WTC11 (cell line): ENCODE results near the gene RAD9B. TPM values are rescaled to one million over a fixed set of nuclear protein-coding genes. Genes with fewer than 3 reads are reported as not detected.

Experiments used
- ATAC-seq: fragments of 200-7000 bp; cut with Tn5 transposase; 2 replicates; pipeline ENCODE4 v1.10.0; 2021; ENCODE audit warnings: mild to moderate bottlenecking, moderate library complexity
- CTCF ChIA-PET: fragments of 300-600 bp; sonication (Branson Sonifier 250); formaldehyde crosslinking; loops from one replicate; lab custom pipeline; 2021; ENCODE audit warnings: antibody characterized with exemption; lab: Charles Lee
- POLR2A ChIA-PET: fragments of 350-600 bp; sonication (Branson Sonifier 250); formaldehyde crosslinking; loops from one replicate; lab custom pipeline; 2021; ENCODE audit warnings: antibody characterized with exemption; lab: Charles Lee
- DNase-seq: peaks from one replicate; pipeline ENCODE4 v3.0.0; 2021; ENCODE audit warnings: low spot score
- H3K27ac Mint-ChIP-seq: 2 replicates; pipeline ENCODE4 v1.8.0; 2021; ENCODE audit warnings: mixed read lengths
- H3K27me3 Mint-ChIP-seq: 2 replicates; pipeline ENCODE4 v1.8.0; 2021; ENCODE audit warnings: low read depth, mild to moderate bottlenecking, moderate library complexity, mixed read lengths
- H3K36me3 Mint-ChIP-seq: 2 replicates; pipeline ENCODE4 v1.8.0; 2021; ENCODE audit warnings: mixed read lengths
- H3K4me1 Mint-ChIP-seq: 2 replicates; pipeline ENCODE4 v1.8.0; 2022; ENCODE audit warnings: mixed read lengths
- H3K4me3 Mint-ChIP-seq: 2 replicates; pipeline ENCODE4 v1.8.0; 2021; ENCODE audit warnings: mild to moderate bottlenecking, moderate library complexity, mixed read lengths
- H3K9me3 Mint-ChIP-seq: 2 replicates; pipeline ENCODE4 v1.8.0; 2021; ENCODE audit warnings: mixed read lengths
- CBFB ChIP-seq: sonication (generic); formaldehyde crosslinking; IDR thresholded peaks from 2 replicates; pipeline ENCODE4 v1.8.1; 2022; ENCODE audit warnings: mild to moderate bottlenecking, low read depth, missing genetic modification reagents
- CREM ChIP-seq: sonication (generic); formaldehyde crosslinking; IDR thresholded peaks from 2 replicates; pipeline ENCODE4 v1.8.1; 2022; ENCODE audit warnings: mild to moderate bottlenecking, missing genetic modification reagents, moderate library complexity
- ELF4 ChIP-seq: sonication (generic); formaldehyde crosslinking; IDR thresholded peaks from 2 replicates; pipeline ENCODE4 v1.8.1; 2022; ENCODE audit warnings: low read depth, mild to moderate bottlenecking, moderate library complexity, missing genetic modification reagents
- EMX1 ChIP-seq: fragments of 250-450 bp; sonication (Bioruptor Pico); IDR thresholded peaks from 2 replicates; pipeline ENCODE4 v1.8.0; 2021; ENCODE audit warnings: mild to moderate bottlenecking
- ETV6 ChIP-seq: sonication (generic); formaldehyde crosslinking; IDR thresholded peaks from 2 replicates; pipeline ENCODE4 v1.8.1; 2022; ENCODE audit warnings: mild to moderate bottlenecking, missing genetic modification reagents
- GRHL2 ChIP-seq: fragments of 250-450 bp; sonication (Bioruptor Pico); IDR thresholded peaks from 2 replicates; pipeline ENCODE4 v1.8.0; 2022; ENCODE audit warnings: mild to moderate bottlenecking, moderate library complexity; ENCODE audit not compliant: insufficient replicate concordance, severe bottlenecking
- HMGA2 ChIP-seq: fragments of 250-450 bp; sonication (Bioruptor Pico); IDR thresholded peaks from 2 replicates; pipeline ENCODE4 v1.4.0; 2021; ENCODE audit warnings: mild to moderate bottlenecking, moderate library complexity
- JAZF1 ChIP-seq: fragments of 250-450 bp; sonication (Bioruptor Pico); IDR thresholded peaks from 2 replicates; pipeline ENCODE4 v1.9.0; 2021; ENCODE audit warnings: moderate library complexity, mild to moderate bottlenecking, inconsistent platforms
- JUN ChIP-seq: sonication (generic); formaldehyde crosslinking; IDR thresholded peaks from 2 replicates; pipeline ENCODE4 v1.8.0; 2023; ENCODE audit warnings: mild to moderate bottlenecking, missing genetic modification reagents
- KAT7 ChIP-seq: sonication (generic); formaldehyde crosslinking; IDR thresholded peaks from 2 replicates; pipeline ENCODE4 v1.8.1; 2023; ENCODE audit warnings: missing genetic modification reagents, mild to moderate bottlenecking, borderline replicate concordance
- NFYB ChIP-seq: sonication (generic); formaldehyde crosslinking; conservative IDR thresholded peaks from 2 replicates; pipeline ENCODE4 v1.8.0; 2022; ENCODE audit warnings: low read depth, missing genetic modification reagents
- NR1H2 ChIP-seq: sonication (generic); formaldehyde crosslinking; IDR thresholded peaks from 2 replicates; pipeline ENCODE4 v1.9.0; 2021; ENCODE audit warnings: mild to moderate bottlenecking, moderate library complexity, missing genetic modification reagents
- NR2C2 ChIP-seq: sonication (generic); formaldehyde crosslinking; IDR thresholded peaks from 2 replicates; pipeline ENCODE4 v1.8.0; 2022; ENCODE audit warnings: mild to moderate bottlenecking, missing genetic modification reagents
- TEAD4 ChIP-seq: sonication (generic); formaldehyde crosslinking; IDR thresholded peaks from 2 replicates; pipeline ENCODE4 v1.8.0; 2022; ENCODE audit warnings: mild to moderate bottlenecking, missing genetic modification reagents
- ZNF121 ChIP-seq: sonication (generic); formaldehyde crosslinking; IDR thresholded peaks from 2 replicates; pipeline ENCODE4 v1.8.0; 2023; ENCODE audit warnings: missing genetic modification reagents
- ZNF138 ChIP-seq: sonication (generic); formaldehyde crosslinking; conservative IDR thresholded peaks from 2 replicates; pipeline ENCODE4 v1.8.1; 2022; ENCODE audit warnings: mild to moderate bottlenecking, moderate library complexity, missing genetic modification reagents
- ZNF219 ChIP-seq: sonication (generic); formaldehyde crosslinking; IDR thresholded peaks from 2 replicates; pipeline ENCODE4 v1.8.0; 2023; ENCODE audit warnings: missing genetic modification reagents, mild to moderate bottlenecking, borderline replicate concordance
- ZNF396 ChIP-seq: fragments of 250-450 bp; sonication (Bioruptor Pico); IDR thresholded peaks from 2 replicates; pipeline ENCODE4 v1.8.0; 2021; ENCODE audit warnings: mild to moderate bottlenecking, moderate library complexity, borderline replicate concordance
- ZNF423 ChIP-seq: fragments of 250-450 bp; sonication (Bioruptor Pico); IDR thresholded peaks from 2 replicates; pipeline ENCODE4 v2.1.2; 2022; ENCODE audit warnings: mild to moderate bottlenecking, moderate library complexity
- total RNA-seq: library from RNA; stranded (reverse); gene quantifications from 3 replicates; pipeline ENCODE4 v1.2.3, GENCODE V29; 2021
- TF ChIP-seq, protein P1 (sequence below): fragments of 250-450 bp; sonication (Bioruptor Pico); IDR thresholded peaks from 2 replicates; pipeline ENCODE4 v1.9.0; 2021; ENCODE audit warnings: mild to moderate bottlenecking
- TF ChIP-seq, protein P2 (sequence below): sonication (generic); formaldehyde crosslinking; conservative IDR thresholded peaks from 2 replicates; pipeline ENCODE4 v1.8.1; 2023; ENCODE audit warnings: mild to moderate bottlenecking, low read depth, missing genetic modification reagents, moderate library complexity
- TF ChIP-seq, protein P3 (sequence below): sonication (generic); formaldehyde crosslinking; IDR thresholded peaks from 2 replicates; pipeline ENCODE4 v1.8.1; 2022; ENCODE audit warnings: low read depth, mild to moderate bottlenecking, moderate library complexity, missing genetic modification reagents, borderline replicate concordance
- TF ChIP-seq, protein P4 (sequence below): sonication (generic); formaldehyde crosslinking; IDR thresholded peaks from 2 replicates; pipeline ENCODE4 v1.8.0; 2022; ENCODE audit warnings: mild to moderate bottlenecking, missing genetic modification reagents
- TF ChIP-seq, protein P5 (sequence below): fragments of 250-450 bp; sonication (Bioruptor Pico); IDR thresholded peaks from 2 replicates; pipeline ENCODE4 v1.9.0; 2021; ENCODE audit warnings: moderate library complexity, mild to moderate bottlenecking, inconsistent platforms, borderline replicate concordance
- TF ChIP-seq, protein P6 (sequence below): sonication (generic); formaldehyde crosslinking; IDR thresholded peaks from 2 replicates; pipeline ENCODE4 v1.8.1; 2023; ENCODE audit warnings: mild to moderate bottlenecking, missing genetic modification reagents, moderate library complexity

Gene RAD9B
- total RNA-seq, 1 experiment from 2014 or later, result 0.09 TPM

DNA sequence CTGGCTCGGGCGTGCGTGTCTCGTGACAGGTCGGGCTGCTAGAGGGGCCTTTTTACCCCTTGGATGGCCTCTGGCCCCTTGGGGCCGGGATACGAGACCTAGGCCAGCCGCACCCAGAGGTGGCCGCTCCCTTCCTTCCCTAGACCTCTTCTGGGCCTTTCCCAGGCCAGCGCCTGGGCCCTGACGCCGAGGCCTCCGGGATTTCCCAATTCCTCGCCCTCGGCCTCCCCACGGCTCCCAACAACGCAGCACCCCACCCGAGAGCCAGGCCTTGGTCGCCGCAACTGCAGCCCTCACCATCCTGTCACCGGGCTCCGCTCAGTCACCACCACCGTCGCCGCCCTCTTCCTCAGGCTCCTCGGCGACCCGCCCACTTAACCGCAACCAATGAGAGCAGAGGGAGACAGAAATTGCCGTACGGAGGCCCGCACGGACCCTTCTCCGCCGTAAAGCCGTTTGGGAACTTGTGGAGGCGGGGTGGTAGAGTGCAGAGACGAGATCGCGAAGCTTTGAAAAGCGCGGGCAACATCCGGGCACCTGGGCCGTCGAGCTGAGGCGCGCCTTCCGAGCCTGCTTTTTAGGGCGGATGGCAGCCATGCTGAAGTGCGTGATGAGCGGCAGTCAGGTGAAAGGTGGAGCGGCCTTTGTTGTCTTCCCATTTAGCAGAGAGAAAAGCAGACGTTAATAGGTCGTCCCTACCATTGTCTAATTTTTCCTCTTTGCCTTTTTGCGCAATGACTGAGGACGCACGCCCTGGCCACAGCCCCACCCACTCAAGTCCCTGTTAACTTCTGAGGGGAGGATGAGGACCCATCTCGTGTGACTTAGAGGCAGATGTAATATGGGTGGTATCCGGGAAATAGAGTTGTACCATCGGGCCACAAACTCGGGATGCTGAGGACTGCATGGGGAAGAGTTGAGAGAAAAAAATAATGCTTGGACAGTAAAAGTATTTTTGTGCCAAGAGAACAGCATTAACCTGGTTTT, at the start of gene RAD9B, which contains the start of gene VPS29 (continued):
- TF ChIP-seq ZNF396 (CRISPR knock-in tag), result peak; percentile 91
- TF ChIP-seq ELF4, result peak; percentile 98
- peak; percentile 99 for TF ChIP-seq ZNF138
- TF ChIP-seq KAT7 (CRISPR knock-in tag), result peak; percentile 99
- TF ChIP-seq, protein P1, sequence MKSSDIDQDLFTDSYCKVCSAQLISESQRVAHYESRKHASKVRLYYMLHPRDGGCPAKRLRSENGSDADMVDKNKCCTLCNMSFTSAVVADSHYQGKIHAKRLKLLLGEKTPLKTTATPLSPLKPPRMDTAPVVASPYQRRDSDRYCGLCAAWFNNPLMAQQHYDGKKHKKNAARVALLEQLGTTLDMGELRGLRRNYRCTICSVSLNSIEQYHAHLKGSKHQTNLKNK (CRISPR knock-in tag), result no peak
- peak; percentile 97 for TF ChIP-seq TEAD4 (CRISPR knock-in tag)
- TF ChIP-seq, protein P2, sequence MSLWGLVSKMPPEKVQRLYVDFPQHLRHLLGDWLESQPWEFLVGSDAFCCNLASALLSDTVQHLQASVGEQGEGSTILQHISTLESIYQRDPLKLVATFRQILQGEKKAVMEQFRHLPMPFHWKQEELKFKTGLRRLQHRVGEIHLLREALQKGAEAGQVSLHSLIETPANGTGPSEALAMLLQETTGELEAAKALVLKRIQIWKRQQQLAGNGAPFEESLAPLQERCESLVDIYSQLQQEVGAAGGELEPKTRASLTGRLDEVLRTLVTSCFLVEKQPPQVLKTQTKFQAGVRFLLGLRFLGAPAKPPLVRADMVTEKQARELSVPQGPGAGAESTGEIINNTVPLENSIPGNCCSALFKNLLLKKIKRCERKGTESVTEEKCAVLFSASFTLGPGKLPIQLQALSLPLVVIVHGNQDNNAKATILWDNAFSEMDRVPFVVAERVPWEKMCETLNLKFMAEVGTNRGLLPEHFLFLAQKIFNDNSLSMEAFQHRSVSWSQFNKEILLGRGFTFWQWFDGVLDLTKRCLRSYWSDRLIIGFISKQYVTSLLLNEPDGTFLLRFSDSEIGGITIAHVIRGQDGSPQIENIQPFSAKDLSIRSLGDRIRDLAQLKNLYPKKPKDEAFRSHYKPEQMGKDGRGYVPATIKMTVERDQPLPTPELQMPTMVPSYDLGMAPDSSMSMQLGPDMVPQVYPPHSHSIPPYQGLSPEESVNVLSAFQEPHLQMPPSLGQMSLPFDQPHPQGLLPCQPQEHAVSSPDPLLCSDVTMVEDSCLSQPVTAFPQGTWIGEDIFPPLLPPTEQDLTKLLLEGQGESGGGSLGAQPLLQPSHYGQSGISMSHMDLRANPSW (CRISPR knock-in tag), result 0 out of 2 replicates have a peak, but pooled peaks have one; percentile 94
- TF ChIP-seq, protein P3, sequence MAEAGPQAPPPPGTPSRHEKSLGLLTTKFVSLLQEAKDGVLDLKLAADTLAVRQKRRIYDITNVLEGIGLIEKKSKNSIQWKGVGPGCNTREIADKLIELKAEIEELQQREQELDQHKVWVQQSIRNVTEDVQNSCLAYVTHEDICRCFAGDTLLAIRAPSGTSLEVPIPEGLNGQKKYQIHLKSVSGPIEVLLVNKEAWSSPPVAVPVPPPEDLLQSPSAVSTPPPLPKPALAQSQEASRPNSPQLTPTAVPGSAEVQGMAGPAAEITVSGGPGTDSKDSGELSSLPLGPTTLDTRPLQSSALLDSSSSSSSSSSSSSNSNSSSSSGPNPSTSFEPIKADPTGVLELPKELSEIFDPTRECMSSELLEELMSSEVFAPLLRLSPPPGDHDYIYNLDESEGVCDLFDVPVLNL (CRISPR knock-in tag), result peak; percentile 97
- no peak for TF ChIP-seq JAZF1 (CRISPR knock-in tag)
- no peak for TF ChIP-seq GRHL2
- peak; percentile 97 for TF ChIP-seq ZNF219 (CRISPR knock-in tag)
- TF ChIP-seq, protein P4, sequence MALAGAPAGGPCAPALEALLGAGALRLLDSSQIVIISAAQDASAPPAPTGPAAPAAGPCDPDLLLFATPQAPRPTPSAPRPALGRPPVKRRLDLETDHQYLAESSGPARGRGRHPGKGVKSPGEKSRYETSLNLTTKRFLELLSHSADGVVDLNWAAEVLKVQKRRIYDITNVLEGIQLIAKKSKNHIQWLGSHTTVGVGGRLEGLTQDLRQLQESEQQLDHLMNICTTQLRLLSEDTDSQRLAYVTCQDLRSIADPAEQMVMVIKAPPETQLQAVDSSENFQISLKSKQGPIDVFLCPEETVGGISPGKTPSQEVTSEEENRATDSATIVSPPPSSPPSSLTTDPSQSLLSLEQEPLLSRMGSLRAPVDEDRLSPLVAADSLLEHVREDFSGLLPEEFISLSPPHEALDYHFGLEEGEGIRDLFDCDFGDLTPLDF, result peak; percentile 100
- TF ChIP-seq CBFB (CRISPR knock-in tag), result peak; percentile 99
- peak; percentile 87 for TF ChIP-seq ZNF121

DNA sequence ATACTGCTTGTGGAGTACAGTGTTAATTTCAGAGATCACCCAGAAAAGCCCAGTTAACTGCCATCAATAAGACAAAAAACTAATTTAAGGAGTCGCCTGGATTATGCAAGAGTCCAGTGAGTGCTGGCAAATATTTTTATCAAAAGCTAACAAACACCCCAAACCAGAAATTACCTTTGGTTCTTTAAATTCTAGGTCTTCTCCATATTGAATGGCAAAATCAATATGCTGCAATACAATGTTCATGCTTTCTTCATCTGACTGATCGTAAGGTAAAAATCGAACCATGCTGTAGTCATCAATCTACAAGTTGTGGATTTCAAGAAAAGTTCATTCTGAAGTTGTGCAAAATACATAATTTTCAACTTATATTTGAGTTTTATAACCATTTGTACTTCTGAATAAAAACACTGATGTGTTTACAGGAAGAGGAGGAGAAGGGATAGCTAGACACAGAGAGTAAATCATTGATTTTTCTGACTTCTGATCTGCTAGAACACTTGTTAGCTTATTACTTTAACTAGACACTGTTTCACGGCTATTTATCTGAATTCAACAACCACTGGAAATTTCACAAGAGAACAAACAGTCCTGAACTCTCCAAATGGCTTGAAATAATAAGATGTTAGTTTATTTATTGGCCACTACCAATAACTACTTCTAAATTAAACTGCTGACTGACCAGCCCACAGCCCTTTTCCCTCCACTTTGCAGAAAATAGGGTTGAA, 48.4 kb upstream of the RAD9B start:
- Mint-ChIP-seq H3K27ac (no peak overlapping the region), H3K27me3 (no peaks in the 10 kb centered on the region; the same call in 1 of the 2 replicates), H3K4me1 (peaks cover 7% of the 10 kb centered on the region; the same call in 1 of the 2 replicates), H3K36me3 (peaks cover 26% of the 10 kb centered on the region), H3K9me3 (no peaks in the 10 kb centered on the region), H3K4me3 (no peak overlapping the region)
- ChIA-PET CTCF (no interaction called here), POLR2A (no interaction called here)
- ATAC-seq (no peak), DNase-seq (no peak)
- TF ChIP-seq, protein P5, sequence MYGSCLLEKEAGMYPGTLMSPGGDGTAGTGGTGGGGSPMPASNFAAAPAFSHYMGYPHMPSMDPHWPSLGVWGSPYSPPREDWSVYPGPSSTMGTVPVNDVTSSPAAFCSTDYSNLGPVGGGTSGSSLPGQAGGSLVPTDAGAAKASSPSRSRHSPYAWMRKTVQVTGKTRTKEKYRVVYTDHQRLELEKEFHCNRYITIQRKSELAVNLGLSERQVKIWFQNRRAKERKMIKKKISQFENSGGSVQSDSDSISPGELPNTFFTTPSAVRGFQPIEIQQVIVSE (CRISPR knock-in tag), result no peak
- TF ChIP-seq JUN (no peak), NFYB (CRISPR knock-in tag) (no peak), ETV6 (CRISPR knock-in tag) (no peak), EMX1 (CRISPR knock-in tag) (no peak), ZNF423 (CRISPR knock-in tag) (no peak), NR1H2 (CRISPR knock-in tag) (no peak), HMGA2 (CRISPR knock-in tag) (no peak), NR2C2 (CRISPR knock-in tag) (no peak), CREM (CRISPR knock-in tag) (no peak)
- TF ChIP-seq, protein P6, sequence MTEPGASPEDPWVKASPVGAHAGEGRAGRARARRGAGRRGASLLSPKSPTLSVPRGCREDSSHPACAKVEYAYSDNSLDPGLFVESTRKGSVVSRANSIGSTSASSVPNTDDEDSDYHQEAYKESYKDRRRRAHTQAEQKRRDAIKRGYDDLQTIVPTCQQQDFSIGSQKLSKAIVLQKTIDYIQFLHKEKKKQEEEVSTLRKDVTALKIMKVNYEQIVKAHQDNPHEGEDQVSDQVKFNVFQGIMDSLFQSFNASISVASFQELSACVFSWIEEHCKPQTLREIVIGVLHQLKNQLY, result no peak
- TF ChIP-seq, protein P4, result no peak
